ENCODE measurements around the gene NELFA.
"Not testable (repeated sequence)": the region's sequence is repeated elsewhere in the genome, so short reads cannot be mapped to it uniquely, and the experiment has no call there.

Gene NELFA

DNA sequence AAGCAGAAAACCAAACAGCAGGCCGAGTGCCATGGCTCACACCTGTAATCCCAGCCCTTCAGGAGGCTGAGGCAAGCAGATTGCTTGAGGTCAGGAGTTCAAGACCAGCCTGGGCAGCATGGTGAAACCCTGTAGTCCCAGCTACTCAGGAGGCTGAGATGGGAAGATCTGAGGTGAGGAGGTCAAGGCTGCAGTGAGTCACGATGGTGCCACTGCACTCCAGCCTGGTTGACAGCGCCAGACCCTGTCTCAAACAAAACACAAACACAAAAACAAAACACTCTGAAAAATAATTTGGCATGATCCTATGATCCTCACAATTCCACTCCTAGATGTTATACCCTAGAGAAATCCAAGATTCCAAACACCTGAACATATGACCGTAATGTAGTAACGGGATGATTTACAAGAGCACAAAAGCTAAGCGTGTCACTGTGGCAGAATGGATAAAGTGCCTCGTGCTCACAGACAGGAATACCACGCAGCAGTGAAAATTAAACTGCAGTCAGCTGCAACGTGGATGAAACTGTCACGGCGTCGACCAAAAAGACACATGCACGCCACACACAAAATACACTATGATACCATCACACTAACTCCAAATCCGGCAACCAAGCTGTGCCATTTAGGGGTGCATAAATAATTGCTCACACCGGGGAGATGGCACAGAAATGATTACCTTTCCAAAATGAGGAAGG is 1.7 kb downstream of the NELFA start:
- Histone ChIP-seq H3K27me3 (ENCODE audit: low read length) (no peaks in the 10 kb centered on the region), H3K9ac (ENCODE audit: low read length) (peak overlapping the region; percentile 78), H3K4me2 (ENCODE audit: low read depth, low read length, poor library complexity, severe bottlenecking) (peak overlapping the region; percentile 99), H2AFZ (ENCODE audit: low read depth, low read length, severe bottlenecking) (no peak overlapping the region), H3K27ac (ENCODE audit: low read depth, low read length) (no peak overlapping the region), H3K9me3 (ENCODE audit: insufficient read depth, low read length) (no peaks in the 10 kb centered on the region), H3K4me3 (ENCODE audit: insufficient read depth, low read length, poor library complexity, severe bottlenecking) (peak overlapping the region; percentile 83), H4K20me1 (ENCODE audit: low read depth, low read length) (no peaks in the 10 kb centered on the region), H3F3A (ENCODE audit: insufficient read depth) (0 out of 2 replicates have a peak, but pooled peaks cover 15% of the 10 kb centered on the region), H3K36me3 (ENCODE audit: low read length) (0 out of 2 replicates have a peak, but pooled peaks cover 5% of the 10 kb centered on the region), H3K9me2 (replicated peaks; ENCODE audit: insufficient read depth, low read length) (no peaks in the 10 kb centered on the region), H3K79me2 (ENCODE audit: insufficient read depth, low read length) (peaks cover 65% of the 10 kb centered on the region)
- TF ChIP-seq, protein P1, sequence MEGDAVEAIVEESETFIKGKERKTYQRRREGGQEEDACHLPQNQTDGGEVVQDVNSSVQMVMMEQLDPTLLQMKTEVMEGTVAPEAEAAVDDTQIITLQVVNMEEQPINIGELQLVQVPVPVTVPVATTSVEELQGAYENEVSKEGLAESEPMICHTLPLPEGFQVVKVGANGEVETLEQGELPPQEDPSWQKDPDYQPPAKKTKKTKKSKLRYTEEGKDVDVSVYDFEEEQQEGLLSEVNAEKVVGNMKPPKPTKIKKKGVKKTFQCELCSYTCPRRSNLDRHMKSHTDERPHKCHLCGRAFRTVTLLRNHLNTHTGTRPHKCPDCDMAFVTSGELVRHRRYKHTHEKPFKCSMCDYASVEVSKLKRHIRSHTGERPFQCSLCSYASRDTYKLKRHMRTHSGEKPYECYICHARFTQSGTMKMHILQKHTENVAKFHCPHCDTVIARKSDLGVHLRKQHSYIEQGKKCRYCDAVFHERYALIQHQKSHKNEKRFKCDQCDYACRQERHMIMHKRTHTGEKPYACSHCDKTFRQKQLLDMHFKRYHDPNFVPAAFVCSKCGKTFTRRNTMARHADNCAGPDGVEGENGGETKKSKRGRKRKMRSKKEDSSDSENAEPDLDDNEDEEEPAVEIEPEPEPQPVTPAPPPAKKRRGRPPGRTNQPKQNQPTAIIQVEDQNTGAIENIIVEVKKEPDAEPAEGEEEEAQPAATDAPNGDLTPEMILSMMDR (IDR thresholded peaks at IDR 0.05; ENCODE audit: insufficient read depth, low read length, poor library complexity, severe bottlenecking), result no peak
- no peak for TF ChIP-seq EZH2phosphoT487 (conservative IDR thresholded peaks at IDR 0.05; ENCODE audit: low read length)

DNA sequence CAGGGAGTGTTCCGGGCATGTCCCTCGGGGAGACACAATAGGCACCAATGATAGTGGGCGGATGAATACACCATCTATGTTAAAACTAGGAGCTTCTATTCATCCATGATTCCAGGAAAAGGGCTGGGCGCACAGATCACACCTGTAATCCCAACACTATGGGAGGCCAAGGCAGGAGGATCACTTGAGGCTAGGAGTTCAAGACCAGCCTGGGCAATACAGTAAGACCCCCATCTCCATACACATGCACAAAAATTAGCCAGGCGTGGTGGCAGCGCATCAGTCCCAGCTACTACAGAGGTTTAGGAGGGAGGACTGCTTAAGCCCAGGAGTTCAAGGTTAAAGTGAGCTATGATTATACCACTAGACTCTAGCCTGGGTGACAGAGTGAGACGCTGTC is 2.4 kb downstream of the NELFA start:
- no peak overlapping the region for H3K9ac ChIP-seq (ENCODE audit: low read length)
- H3K27ac ChIP-seq (ENCODE audit: low read depth, low read length), result no peak overlapping the region
- H3K4me3 ChIP-seq (ENCODE audit: insufficient read depth, low read length, poor library complexity, severe bottlenecking), result no peak overlapping the region
- TF ChIP-seq, protein P1 (IDR thresholded peaks at IDR 0.05; ENCODE audit: insufficient read depth, low read length, poor library complexity, severe bottlenecking), result no peak
- no peak for TF ChIP-seq EZH2phosphoT487 (conservative IDR thresholded peaks at IDR 0.05; ENCODE audit: low read length)
- no peaks in the 10 kb centered on the region for H3K9me3 ChIP-seq (ENCODE audit: insufficient read depth, low read length)
- H3K36me3 ChIP-seq (ENCODE audit: low read length), result 0 out of 2 replicates have a peak, but pooled peaks cover 5% of the 10 kb centered on the region
- 0 out of 2 replicates have a peak, but pooled peaks cover 13% of the 10 kb centered on the region for H3F3A ChIP-seq (ENCODE audit: insufficient read depth)
- no peaks in the 10 kb centered on the region for H4K20me1 ChIP-seq (ENCODE audit: low read depth, low read length)
- H3K9me2 ChIP-seq (replicated peaks; ENCODE audit: insufficient read depth, low read length), result no peaks in the 10 kb centered on the region
- H3K4me2 ChIP-seq (ENCODE audit: low read depth, low read length, poor library complexity, severe bottlenecking), result peak overlapping the region; percentile 99
- peaks cover 71% of the 10 kb centered on the region for H3K79me2 ChIP-seq (ENCODE audit: insufficient read depth, low read length)
- no peak overlapping the region for H2AFZ ChIP-seq (ENCODE audit: low read depth, low read length, severe bottlenecking)
- no peaks in the 10 kb centered on the region for H3K27me3 ChIP-seq (ENCODE audit: low read length)

DNA sequence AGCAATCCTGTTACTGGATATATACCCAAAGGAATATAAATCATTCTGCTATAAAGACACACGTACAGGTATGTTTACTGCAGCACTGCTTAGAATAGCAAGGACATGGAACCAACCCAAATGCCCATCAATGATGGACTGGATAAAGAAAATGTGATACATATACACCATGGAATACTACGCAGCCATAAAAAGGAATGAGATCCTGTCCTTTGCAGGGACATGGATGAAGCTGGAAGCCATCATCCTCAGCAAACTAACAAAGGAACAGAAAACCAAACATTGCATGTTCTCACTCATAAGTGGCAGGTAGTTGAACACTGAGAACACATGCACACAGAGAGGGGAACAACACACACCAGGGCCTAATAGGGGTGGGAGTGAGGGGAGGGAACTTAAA is 5.4 kb downstream of the NELFA start:
- not testable (repeated sequence) for H4K20me1 ChIP-seq (ENCODE audit: low read depth, low read length); H3K9ac ChIP-seq (ENCODE audit: low read length); H3K27ac ChIP-seq (ENCODE audit: low read depth, low read length); H3K4me2 ChIP-seq (ENCODE audit: low read depth, low read length, poor library complexity, severe bottlenecking); H3K4me3 ChIP-seq (ENCODE audit: insufficient read depth, low read length, poor library complexity, severe bottlenecking); H3K9me2 ChIP-seq (replicated peaks; ENCODE audit: insufficient read depth, low read length); H3K27me3 ChIP-seq (ENCODE audit: low read length); H3K9me3 ChIP-seq (ENCODE audit: insufficient read depth, low read length); H2AFZ ChIP-seq (ENCODE audit: low read depth, low read length, severe bottlenecking); H3F3A ChIP-seq (ENCODE audit: insufficient read depth)
- peaks cover 98% of the 10 kb centered on the region for H3K79me2 ChIP-seq (ENCODE audit: insufficient read depth, low read length)
- H3K36me3 ChIP-seq (ENCODE audit: low read length), result peaks cover 14% of the 10 kb centered on the region; the same call in 1 of the 2 replicates

DNA sequence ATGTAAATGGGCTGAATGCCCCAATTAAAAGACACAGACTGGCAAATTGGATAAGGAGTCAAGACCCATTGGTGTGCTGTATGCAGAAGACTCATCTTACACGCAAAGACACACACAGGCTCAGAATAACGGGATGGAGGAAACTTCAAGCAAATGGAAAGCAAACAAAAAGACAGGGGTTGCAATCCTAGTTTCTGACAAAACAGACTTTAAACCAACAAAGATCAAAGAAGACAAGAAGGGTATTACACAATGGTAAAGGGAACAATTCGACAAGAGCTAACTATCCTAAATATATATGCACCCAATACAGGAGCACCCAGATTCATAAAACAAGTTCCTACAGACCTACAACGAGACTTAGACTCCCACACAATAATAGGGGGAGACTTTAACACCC is 9.5 kb downstream of the NELFA start:
- not testable (repeated sequence) for H3K4me3 ChIP-seq (ENCODE audit: insufficient read depth, low read length, poor library complexity, severe bottlenecking); H3K4me2 ChIP-seq (ENCODE audit: low read depth, low read length, poor library complexity, severe bottlenecking); H3K9me2 ChIP-seq (replicated peaks; ENCODE audit: insufficient read depth, low read length); H2AFZ ChIP-seq (ENCODE audit: low read depth, low read length, severe bottlenecking); H3F3A ChIP-seq (ENCODE audit: insufficient read depth); H3K9ac ChIP-seq (ENCODE audit: low read length); H3K27me3 ChIP-seq (ENCODE audit: low read length); H4K20me1 ChIP-seq (ENCODE audit: low read depth, low read length); H3K27ac ChIP-seq (ENCODE audit: low read depth, low read length); H3K9me3 ChIP-seq (ENCODE audit: insufficient read depth, low read length)
- Histone ChIP-seq H3K79me2 (ENCODE audit: insufficient read depth, low read length) (peaks cover 96% of the 10 kb centered on the region), H3K36me3 (ENCODE audit: low read length) (peaks cover 26% of the 10 kb centered on the region)

Data from SU-DHL-6 (cell line).